Stimulated activated CD8-positive, alpha-beta memory T cell treated with anti-CD3 and anti-CD28 coated beads, Interleukin-12 subunit alpha, Interleukin-12 subunit beta, amount 100 ng/mL, for 24 hours (primary cell): ENCODE results near the gene SLIT1.

Experiments
- DNase-seq: peaks from one replicate; pipeline ENCODE4 v3.0.0-alpha.2; 2020; ENCODE audit errors: extremely low read depth

Gene SLIT1

DNA sequence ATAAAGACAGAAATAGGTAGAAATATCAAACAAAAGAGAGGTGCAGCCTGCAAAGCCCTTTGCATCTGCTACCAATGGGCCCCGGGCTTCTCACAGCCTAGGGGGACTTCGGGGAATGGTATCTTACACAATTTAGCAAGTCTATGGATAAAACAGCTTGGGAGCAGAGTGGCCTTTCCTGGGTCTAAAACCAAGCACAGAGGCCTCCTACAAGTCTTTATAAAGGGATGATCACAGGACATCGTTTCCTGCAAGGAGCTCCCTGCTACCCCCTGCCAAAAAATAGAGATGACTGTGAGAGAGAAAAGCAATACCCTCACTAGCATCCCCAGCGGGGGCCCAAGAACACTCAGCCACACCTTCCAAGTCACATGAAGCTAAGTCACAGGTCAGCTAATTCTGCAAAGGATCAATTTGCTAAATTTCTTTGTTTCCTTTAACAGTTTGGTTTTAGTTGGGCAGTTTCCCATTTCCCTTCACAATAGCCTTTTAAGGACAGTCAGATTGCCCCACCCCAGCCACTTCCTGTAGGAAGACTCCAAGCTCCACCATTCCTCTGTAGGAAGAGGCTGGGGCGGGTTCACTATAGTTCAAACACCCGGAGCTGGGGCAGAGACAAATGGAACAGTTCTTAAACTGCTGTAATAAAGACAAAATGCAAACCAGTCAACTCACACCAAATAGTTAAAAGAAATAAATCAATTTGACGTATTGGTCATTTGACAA, 105.5 kb downstream of the SLIT1 start:
- no peak for DNase-seq

DNA sequence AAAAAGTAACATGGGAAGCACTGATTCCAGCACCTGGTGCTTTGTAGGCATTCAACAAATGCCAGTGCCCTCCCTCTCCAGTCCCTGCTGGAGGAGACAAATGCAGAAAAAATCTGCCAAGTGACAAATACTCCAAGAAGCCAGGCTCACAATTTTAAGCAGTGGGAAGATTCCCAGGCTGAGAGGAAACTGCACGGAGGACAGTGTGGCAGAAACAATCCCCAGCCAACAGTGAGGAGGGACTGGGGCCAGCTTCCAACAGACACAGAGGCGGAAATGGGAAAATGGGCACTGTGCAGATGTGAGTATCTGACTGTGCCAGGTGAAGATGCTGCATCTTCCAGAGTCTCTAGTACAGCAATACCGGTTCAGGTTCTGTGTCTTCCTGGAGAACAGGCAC, 106.3 kb downstream of the SLIT1 start:
- DNase-seq: no peak

DNA sequence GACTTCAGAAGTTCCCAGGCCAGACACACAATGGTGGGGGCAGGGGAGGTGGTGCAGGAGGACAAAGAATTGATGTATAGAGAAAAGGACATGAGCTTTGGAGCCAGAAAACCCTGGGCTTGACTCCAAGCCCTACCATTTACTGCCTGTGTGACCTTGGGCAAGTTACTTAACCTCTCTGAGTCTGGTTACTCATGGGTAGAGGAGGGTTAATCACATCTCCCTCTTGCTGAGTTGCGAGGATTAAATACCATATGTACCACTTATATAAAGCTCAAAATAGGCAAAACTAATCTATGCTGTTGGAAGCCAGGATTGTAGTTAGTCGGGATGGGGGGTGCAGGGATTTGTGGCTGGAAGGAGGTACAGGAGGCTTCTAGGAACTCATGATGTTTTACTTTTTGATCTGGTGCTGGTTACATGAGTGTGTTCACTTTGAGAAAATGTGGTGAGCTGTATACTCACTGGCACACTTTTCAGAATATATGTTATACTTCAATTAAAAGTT, 106.8 kb downstream of the SLIT1 start:
- no peak for DNase-seq

DNA sequence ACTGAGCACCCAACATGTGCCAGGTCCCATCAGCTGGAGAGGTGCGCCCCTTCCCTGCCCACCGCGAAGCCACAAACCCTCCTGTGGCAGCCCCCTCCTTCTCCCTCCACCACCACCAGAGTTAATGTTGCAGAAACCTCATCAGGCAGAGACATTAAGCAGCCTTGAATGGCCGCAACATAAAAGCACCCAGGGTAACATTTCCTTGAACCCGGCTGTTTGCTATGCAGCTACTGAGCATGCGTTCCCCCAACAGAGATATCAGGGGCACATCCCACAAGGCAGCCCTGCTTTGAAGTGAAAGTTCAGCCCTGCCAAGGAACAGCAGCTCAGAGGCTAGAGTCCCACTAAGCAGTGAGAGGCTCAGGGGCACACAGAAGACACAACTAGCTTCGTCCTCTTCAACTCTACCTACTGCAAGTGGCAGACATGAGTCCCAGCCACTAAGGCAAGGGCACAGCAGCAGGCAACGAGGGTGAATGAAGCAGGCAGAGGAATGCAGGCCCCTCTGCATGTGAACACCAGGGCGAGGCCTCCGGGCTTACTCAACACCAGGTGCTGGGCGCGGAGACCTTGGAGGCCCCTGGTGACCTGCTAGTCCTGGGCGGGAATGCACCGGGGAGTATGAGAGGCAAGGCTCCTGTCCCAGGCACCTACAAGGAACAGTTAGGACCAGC, 107.4 kb downstream of the SLIT1 start:
- DNase-seq: no peak

DNA sequence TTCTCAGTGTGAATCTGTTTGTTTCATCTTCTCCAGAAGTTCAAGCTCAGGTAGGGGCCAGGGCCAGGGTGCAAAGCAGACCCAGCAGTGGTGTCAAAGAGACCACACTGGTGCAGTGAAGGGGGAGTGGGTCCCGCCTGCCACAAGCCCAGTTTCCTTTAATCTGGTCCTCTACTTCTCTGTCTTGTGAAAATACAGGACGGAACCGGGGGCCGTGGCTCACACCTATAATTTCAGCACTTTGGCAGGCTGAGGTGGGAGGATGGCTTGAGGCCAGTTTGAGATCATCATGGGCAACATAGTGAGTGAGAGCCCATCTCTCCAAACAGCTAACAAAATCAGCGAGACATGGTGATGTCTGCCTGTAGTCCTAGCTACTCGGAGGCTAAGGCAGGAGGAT, 109.0 kb downstream of the SLIT1 start:
- no peak for DNase-seq

DNA sequence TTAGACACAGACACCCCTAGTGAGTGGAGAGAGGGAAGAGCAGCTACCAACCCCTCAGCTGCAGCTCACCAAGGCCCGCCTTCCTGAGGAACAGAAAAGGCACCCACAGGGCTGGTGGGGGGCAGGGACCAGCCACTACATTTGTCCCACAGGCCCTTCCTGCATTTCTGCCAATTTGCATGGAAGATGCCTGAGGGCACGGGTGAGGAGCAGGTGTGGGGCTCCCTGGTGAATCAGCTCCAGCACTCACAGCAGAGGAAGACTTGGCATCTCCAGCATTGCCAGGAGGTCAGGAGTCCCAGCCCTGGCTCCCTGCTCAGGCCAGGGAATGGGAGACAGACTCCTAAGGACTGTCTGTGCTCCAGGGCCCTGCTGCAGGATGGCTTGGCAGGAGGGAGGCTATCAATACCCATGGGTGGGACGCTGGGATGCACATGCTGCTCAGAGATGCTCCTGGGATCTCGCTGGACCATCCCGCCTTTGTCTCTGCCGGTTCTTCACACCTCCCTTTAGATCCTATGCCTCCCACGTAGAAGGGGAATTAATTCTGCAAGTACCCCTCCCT, 109.7 kb downstream of the SLIT1 start:
- DNase-seq: no peak

DNA sequence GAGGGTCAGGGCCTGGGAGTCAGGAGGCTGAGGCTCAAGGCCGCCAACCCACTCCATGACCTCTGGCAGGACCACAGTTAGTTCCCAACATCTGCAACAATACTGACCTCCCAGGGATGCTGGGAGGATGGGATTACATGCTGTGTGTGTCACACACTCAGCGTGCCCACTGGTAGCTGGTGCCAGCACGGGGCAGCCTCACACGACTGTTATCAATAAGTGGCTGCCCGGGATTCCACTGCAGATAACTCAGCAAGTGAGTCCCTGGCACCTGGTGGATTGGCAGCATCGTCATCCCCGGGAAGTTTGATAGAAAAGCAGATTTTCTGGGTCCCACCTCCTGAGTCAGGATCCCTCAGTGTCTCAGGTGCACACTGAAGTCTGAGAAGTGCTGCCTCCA, 110.3 kb downstream of the SLIT1 start:
- no peak for DNase-seq

DNA sequence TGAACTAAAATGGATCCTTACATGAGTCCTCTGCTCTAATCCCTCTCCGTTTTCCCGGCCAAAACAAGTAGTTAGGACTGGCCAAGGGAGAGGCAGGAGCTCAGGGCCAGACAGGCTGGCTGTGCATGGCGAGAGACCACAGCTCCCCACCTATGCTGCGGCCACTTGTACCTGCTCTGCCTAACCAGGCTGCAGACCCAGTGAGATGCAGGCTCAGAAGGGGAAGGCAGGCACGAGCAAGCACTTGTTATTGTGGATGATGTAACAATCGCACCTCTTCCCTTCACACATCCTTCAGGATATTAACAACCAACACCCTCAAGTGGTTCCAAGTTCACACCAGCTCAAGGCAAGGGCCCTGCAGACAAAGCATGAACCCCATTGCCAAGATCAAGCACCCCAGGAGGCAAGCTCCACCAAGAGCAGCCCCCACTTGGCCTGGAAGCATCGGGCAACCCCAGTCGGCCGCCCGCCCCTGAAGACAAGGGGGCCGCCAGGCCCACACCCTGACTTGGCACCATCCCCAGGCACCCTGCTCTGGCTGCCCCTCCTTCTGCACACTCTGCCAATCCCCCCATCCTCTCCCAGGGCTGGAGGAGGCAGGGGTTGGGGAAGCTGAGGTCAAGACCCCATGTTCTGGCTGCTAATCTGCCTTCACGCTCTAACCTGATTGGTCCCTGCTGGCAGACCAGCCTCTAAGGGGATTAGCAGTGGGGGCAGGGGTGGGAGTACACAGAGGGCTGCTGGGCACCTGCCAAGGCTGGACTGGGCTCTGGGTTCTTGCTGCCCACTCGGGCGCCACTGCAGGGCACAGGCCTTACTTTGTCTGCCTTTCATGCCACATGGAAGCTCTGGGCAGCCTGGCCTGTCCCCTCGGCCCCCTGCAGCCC, 111.3 kb downstream of the SLIT1 start:
- DNase-seq: no peak

DNA sequence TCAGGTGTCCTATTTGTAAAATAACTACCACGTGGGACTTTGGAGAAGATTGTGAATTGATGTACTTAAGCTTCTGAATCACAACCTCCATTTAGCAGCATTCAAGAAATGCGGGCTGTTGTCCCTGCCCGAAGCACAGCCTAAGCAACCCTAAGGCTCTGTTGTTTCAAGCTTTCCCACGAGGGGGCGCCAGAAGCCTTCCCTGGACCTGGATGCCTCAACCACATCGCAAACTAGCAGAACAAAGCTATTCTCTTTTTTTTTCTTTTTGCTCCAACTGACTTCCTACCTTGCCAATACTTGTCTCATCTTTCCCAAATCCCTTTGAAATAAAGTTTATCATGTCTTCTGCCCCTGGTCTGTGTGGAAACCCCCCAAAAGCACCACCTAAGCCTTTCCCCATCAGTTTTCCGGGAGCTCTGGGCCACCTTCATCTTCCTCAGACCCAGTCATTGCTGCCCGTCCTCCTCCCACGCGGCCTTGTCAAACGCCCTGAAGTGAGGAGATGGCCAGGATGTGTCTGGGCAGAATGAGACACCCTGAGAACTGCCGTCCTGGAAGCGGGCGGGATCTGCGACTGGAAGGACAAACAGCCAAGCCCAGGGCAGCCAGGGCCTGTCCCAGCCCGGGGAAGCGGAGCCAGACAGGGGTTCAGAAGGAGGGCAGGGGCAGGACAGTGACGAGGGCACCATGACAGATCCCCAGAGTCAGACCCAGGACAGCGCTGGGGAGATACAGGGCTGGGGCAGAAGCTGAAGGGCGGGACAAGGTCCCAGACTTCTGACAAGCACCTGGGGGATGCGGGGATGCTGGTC, 112.7 kb downstream of the SLIT1 start:
- DNase-seq: peak; percentile 51

DNA sequence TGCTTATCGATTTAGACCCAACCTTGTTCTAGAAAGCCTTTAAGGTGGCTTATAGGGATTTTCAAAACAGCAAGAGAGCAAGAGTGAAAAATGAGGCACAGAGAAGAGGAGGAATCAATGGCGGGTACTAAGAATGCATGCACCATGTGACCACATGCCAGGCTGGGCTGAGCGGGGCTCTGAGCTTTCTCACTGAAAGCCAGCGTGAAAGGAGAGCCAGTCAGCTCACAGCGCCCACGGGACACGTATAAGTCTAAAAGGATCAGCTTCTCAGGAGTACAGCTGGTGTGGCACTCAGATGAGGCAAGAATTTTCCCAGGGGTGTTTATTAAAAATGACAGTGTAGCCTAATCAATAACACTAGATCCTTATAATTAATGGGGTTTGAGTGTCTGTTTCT, 114.3 kb downstream of the SLIT1 start:
- DNase-seq: no peak

DNA sequence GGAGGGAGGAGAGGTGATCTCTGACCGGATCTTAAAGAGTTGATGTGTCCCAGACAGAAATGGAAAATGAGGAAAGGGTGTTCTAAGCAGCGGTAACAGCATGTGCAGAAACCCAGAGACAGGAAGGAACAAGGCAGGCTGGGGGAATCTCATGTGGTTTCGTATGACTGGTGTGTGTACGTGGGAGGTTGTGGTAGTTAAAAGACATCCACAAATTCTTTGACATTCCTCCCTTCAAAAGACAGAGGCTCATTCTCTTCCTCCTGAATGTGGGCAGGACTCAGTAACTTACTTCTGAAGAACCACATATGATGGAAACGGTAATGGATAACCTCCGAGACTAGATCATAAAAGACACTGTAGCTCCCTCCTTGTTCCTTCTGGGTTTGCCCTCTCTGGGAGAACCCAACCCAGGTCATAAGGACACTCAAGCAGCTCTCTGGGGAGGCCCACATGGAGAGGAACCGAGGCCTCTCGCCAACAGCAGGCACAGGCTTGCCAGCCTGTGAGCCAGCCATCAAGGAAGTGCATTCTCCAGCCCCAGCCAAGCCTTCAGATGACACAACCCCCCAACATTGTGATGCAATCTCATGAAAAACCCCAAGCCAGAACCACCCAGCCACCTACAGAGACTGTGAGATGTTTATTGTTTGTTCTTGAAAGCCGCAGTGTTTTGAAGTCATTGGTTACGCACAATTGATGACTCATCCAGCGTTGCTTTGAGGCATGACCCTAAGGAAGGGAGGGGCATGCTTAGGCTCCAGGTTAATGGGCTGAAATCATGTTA, 116.0 kb downstream of the SLIT1 start:
- no peak for DNase-seq

DNA sequence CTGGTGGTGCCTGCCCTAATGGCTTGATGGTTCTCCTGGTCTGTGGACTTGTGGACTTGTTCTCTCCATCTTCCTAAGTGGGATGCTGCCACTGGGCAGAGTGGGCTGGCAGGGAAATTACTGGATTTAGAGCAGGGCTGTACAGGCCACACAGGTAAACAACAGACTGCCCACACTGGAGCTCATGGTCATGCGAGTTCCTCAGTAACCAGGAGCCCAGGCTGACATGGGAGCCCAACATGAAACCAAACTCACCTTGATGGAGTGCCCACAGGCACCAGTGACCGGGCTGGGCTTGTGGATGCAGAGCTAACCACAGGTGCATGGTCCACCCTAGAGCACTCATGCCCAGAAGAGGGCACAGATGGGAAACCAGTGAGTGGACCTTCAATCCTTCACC, 116.7 kb downstream of the SLIT1 start:
- no peak for DNase-seq

DNA sequence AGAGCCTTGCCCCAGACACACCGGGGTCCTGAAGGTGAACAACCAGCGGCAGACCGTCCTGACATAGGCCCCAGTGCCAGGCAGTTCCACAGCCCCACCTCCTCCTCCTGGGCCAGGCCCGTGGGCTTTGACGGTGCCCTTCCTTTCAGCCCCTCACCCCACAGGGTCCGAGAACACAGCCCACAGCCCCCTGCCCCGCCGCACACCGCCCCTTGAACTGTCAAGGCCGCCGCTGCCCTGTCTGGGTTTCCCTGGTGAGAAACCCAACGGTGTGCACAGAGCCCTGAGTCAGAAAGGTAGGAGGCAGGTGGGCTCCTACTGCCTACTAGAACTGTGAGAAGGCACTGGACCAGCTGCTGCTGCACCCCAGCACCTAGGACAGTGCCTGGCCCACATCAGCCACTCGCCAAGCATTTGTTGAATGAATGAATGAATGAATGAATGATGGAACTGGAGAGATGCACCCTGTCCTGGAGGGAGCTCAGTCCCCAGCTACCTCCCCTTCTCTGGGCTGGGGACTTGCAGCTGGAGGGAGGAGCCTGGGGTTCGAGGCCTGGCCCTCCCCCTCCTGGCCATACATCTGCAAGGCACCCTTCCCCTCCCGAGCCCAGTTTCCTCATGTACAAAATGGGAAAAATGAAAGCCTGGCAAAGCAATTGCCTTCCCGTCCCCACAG, 117.9 kb downstream of the SLIT1 start:
- DNase-seq: no peak

DNA sequence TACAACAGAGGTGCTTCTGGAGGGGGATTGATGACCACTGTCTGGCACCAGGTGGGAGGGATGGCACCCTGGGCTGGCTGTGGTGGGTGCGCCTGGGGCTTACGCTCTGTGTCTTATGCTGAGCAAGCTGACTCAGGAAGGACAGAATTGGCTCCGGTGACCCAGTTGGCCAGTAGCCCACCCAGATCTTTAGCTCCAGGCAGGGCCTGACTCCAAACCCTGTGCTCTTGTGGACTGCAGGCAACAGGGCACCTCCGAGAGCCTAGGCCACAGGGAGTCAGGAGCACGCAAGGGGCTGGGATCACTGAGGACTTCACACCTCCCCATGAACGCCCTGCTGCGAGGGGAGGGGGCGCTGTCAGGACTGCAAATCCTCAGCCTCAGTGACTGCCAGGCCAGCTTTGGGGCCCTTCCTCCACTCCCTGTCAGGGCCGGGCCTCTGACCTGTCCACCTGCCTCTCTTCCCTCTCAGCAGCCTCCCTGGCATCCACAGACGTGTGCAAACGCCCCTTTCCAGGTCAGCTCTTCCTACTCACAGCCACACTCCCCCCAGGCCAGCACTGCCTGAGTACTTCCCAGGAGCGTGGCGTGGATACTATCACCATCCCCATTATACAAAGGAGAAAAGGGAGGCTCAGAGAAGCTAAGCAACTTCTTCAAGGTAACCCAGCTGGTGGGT, 118.7 kb downstream of the SLIT1 start:
- no peak for DNase-seq

DNA sequence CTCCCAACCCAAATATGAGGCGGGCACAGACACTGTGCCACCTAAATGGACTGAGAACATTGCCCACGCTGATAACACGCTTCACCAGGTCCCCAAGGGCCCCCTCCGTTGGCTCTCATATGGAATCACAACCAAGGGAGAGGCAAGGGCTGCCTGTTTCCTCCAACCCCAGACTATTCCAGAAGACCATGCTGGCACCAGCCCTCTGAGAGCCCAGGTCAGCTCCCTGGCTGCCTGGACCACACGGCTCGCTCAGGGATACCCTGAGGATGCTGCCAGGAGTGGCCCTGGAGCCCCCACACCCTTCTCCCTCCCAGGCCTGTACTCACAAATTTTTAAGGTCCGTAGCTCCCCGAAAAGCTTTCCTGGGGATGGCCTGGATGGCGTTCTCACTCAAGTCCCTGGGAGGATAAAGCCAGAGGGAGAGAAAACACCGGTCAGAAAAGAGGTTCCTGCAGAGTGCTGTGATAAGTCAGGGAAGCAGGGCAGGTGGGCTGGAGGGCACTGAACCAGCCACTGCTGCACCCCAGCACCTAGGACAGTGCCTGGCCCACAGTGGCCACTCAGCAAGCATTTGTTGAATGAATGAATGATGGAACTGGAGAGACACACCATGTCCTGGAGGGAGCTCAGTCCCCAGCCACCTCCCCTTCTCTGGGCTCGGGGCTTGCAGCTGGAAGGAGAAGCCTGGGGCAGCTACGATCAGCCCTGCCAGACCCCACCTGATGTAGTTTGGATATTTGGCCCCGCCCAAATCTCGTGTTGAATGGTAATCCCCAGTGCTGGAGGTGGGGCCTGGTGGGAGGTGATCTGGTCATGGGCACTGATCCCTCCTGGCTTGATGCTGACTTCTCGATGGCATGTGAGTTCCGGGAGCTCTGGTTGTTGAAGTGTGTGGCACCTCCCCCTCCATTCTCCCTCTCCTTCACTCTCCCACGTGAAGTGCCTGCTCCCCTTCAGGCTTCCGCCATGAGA, 119.8 kb downstream of the SLIT1 start:
- DNase-seq: no peak

DNA sequence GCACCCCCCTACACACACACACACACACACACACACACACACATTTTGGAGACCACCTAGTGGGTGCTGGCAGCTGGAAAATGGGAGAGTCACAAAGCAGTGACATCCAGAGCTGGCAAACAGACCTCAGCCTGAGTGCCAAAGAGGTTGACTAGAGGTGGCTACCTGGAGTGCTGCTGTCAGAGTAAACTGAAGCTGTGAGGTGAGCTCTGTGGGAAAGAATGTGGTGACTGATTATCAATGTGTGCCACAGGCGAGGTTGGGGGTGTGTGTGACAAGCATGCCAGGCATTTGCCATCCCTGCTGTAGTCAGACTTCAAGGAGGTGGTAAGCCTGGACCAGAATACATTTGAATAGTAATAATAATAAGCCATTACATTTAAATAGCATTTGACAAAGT, 120.6 kb downstream of the SLIT1 start:
- DNase-seq: no peak

DNA sequence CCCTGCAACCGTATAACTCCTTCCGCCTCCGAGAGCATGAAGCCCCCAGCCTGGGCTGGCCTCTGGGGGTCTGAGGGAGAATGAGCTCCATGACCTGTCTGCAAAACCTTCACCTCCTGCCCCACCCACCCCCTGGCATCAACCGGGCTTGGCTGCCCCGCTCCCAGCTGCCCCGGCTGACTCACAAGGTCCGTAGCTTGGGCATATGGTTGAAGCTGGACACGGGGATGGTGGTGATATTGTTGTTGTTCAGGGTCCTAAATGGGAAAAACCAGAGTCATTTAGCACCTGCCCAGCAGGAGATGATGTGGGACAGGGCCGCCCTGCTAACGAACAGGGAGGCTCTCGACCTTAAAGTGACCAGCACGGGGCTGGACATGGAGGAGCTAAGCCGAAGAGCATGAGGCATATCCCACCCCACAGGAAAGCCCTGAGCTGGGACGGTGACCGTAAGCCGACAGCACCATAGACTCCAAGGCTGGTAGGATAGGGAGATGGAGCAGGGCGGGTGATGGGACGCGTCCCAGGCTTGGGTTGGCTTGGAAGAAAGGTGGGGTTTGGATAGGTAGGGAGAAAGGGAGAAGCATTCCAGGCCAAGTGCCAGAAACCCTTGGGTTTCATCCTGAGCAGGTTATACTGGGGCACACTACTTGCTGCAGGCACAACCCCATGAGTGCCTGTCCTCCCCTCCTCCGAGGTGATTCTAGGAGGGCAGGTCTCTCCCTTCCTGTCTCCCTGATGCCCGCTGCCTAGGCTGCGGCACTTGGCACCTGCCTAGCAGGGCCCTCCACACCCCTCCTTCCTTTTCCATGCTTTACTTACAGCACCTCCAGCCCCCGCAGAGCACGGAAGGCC, 121.5 kb downstream of the SLIT1 start:
- no peak for DNase-seq
